HG02981 (cell line): ENCODE data around the gene UBAC1.
"Not testable (repeated sequence)": the region's sequence is repeated elsewhere in the genome, so short reads cannot be mapped to it uniquely, and the experiment has no call there.

Experiments used
- ATAC-seq: cut with Tn5 transposase; IDR thresholded peaks from one replicate; pipeline ENCODE4 v1.9.1; 2021; ENCODE audit warnings: mild to moderate bottlenecking, moderate library complexity; ENCODE audit not compliant: unreplicated experiment

UBAC1 gene

GRCh38 chr9:135905380-135906258 is 55.6 kb downstream of the UBAC1 start:
- no peak for ATAC-seq

- ATAC-seq, result no peak
Measured at GRCh38 chr9:135903786-135904520, 57.2 kb downstream of the UBAC1 start.

GRCh38 chr9:135903358-135903656 is 57.9 kb downstream of the UBAC1 start:
- ATAC-seq, result no peak

DNA sequence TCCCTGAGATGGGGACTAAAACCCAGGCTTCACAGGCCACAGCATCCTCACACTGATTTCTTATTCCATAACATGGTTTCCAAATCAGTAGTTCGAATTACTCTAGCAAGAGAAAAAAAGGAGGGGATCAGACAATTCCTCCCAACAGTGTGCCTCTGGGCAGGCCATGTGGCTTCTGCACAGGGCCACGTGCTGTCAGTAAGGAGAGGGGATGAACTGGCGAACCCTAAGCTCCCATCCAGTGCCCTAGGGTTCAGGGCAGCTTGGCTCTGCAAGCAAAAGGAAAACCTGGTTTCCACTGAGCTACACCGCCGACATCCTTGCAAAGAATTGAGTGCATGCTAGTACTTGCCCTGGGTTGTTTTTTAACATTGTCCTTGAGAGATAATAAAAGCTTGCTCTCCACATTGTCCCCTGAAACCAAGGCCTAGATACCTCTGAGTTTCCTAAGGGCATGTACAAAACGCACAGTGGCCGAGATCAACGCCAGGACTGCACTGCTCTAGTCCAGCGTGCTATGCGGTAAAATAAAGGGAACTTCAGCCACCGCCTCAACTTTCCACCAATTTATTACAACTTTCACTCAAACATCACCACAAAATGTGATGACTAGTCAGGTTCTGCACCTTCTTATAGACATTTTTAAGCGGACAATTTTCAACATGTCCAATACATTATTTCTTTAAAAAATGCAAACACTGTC is 58.4 kb downstream of the UBAC1 start:
- no peak for ATAC-seq

GRCh38 chr9:135901826-135902225 is 59.3 kb downstream of the UBAC1 start:
- no peak for ATAC-seq

DNA sequence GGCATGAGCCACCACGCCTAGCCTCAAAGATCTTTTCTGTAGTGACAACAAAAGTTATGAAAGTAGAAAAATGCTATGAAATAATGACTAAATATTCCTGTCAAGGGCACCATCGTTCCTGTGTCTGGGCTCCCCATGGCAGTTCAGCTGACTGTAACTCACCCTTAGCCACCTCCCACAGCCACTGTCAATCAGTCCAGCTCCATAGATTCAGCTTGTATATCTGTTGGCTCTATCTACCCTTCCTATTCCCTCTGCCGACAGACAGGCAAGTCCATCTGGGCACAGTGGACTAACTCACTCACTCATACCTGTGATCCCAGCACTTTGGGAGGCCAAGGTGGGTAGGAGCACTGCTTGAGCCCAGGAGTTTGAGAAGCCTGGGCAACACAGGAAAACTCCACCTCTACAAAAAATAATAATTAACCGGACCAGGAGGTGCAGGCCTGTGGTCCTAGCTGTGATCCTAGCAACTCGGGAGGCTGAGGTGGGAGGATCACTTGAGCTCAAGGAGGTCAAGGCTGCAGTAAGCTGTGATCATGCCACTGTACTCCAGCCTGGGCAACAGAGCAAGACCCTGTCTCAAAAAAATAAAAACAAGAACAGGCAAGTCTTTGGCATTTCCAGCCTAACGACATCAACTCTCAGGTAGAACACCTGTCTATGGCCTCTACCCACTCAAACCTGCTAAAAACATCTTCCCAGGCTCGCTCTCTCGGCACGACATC is 60.0 kb downstream of the UBAC1 start:
- no peak for ATAC-seq

DNA sequence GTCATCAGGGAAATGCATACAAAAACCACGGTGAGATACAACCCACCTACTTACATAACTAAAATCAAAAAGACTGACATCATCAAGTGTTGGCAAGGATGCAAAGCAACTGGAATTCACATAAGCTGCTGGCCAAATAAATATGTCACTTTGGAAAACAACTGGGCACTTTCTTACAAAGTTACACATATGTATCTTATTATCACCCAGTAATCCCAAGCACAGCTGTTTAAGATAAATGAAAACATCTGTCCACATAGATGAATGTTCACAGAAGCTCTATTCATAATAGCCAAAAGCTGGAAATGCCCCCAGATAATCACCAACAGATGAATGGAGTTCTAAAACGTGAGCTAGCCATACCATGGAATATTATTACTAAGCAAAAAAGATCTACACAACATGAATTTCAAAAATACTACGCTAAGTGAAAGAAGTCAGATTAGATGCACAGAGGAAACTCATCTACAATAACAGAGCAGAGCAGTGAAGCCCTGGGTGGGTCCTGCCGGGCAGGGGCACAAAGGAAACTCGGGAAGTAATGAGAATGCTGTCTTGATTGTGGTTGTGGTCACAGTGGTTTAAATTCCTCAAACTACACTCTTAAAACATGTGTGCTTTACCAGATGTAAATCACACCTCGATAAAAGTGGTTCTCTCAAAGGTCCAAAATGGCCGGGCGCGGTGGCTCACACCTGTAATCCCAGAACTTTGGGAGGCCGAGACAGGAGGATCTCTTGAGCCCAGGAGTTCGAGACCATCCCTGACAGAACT is 62.4 kb downstream of the UBAC1 start:
- ATAC-seq, result no peak

GRCh38 chr9:135896626-135897025 is 64.5 kb downstream of the UBAC1 start:
- ATAC-seq, result no peak

GRCh38 chr9:135896205-135896604 is 65.0 kb downstream of the UBAC1 start:
- ATAC-seq, result no peak

- ATAC-seq, result no peak
Measured at GRCh38 chr9:135895202-135895848, 65.8 kb downstream of the UBAC1 start.

DNA sequence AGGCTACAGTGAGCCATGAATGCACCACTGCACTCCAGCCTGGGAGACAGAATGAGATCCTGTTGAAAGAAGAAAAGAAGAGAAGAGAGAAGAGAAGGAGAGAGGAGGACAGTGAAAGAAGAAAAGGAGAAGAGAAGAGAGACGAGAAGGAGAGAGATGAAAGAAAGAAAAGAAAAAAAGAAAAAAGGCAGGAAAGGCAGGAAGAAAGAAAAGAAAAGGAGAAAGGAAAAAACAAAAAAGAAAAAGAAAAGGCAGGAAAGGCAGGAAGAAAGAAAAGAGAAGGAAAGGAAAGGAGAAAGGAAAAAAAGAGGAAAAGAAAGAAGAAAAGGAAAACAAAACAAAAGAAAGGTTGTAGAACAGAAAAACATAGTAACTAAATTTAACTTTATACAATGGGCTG is 68.1 kb downstream of the UBAC1 start:
- ATAC-seq, result no peak

GRCh38 chr9:135892327-135892726 is 68.8 kb downstream of the UBAC1 start:
- not testable (repeated sequence) for ATAC-seq

DNA sequence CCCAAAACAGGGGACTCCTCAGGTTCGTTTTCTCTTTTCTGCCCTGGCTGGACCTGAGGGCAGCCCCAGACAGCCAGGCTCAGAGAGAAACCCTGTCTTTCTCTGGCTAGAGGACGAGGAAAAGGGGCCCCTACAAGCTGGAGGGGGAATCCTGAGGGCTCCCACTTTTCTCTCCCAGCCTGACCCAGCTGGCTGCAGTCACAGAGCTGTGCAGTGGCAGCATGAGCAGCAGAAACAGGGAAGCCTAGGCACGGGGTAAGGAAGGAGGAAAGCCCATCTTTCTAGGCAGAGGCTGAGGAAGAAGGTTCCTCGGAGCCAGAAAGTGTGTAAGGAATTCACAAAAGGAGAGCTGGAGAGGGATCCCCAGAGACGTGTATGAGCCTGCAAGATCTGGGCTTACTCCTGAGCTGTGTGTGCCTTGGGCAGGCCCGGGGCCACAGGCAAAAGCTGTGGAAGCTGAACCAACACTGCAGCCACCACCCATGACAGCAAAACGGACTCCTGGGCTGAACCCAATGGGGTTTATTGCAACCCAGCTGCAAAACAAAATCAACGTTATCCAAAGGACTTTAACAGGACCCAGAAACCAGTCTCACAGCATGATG is 70.0 kb downstream of the UBAC1 start:
- no peak for ATAC-seq

GRCh38 chr9:135890190-135891026 is 70.8 kb downstream of the UBAC1 start:
- ATAC-seq, result no peak

DNA sequence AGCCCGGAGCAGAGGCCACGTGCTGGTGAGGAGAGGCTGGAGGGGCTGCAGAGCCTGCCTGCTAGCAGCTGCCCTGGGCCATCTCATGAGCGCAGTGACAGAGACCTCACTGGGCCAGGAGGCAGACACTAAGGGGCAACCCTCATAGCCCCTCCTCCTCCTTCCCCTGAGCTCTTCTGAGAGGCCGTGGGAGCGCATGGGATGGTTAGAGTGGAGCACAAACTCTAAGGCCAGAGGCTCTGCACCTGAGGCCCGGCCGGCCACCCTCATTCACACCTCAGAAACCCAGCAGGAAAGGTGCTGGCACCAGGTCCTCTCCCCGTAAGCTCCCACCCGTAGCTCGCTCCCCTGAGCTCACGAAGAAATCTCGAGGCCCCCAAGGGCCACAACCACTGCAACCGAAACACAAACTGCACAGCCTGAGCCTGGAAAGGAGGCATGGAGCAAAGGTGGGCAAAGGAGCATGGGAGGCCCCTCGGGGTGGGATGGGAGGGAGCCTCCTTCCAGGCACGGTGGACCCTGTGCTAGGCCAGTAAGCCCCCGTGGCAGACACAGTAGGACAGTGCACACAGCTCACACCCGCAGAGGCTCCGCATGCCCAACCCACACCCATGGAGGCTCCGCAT is 71.5 kb downstream of the UBAC1 start:
- ATAC-seq, result no peak

DNA sequence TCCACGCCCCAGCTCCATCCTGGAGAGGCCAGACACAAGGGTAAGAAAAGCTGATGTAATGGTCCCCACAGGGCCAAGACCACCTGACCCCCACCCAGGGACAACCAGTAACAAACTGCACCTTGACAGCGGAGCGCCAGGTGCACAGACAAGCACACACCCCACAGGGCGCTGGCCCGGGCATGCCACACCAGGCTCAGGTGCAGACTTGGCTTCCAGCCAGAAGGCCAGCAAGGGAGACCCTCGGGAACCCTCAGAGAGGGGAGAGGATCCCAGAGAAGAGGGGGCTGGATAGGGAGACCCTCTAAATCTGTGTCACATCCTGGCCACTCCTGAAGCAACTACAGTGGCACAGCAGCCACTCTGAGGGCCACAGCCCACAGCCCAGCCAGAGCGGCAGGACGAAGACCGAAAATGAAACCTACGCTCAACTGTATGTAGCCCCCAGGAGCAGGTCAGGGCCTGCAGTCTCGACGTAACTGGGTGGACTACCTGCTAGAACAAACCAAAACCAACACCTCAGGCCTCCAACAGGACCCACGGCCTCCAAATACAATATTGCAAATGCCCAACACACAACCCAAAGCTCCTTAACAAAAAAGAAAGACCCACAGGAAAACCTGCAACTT is 72.3 kb downstream of the UBAC1 start:
- ATAC-seq, result no peak

DNA sequence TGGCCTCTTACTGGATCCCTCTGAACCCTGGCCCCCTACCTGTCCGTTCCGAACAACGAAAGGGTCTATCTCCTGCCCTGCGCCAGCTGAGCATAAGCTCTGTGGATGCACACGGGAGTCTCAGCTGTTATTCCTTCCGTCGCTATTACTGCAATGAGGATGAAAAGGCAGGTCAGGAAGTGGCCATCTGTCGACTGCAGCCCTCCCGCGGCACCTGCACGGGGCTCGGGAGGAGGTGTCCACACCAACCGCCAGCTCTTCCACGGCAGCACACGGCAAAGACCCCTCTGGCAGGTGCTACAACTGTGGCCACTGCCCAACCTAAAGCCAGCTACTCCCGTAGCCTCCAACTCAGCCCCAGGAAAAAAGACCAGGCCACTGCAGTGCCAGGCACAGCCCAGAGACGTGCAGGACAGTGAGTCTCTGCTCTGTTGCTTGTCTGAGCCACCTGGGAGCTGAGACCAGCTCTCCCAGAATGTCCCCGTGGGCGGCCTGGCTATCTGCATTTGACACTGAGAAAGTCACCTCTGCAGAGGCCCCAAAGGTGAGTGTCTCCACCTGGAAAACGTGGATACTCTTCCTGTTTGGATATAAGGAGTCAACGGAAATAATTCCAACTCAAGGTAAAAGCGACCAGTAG is 72.9 kb downstream of the UBAC1 start:
- ATAC-seq, result no peak
